HepG2 (cell line): Measurements from ENCODE around the gene CTNNA2. TPM values are rescaled to one million over a fixed set of nuclear protein-coding genes. Genes with fewer than 3 reads are reported as not detected.

ENCODE experiments used
- ATAC-seq: fragments of 200-7000 bp; cut with Tn5 transposase; 3 replicates; pipeline ENCODE4 v1.9.1; 2020; ENCODE audit warnings: mild to moderate bottlenecking, moderate library complexity
- BruUV-seq: library from RNA; stranded (reverse); fragments of 400-500 nt; replicated peaks from 2 replicates; lab custom pipeline; 2021; lab: Mats Ljungman, UMichigan
- CTCF ChIA-PET: fragments of 300-600 bp; formaldehyde crosslinking; extraction: SDS; loops from one replicate; lab custom pipeline; 2021; ENCODE audit warnings: low total read pairs, inconsistent platforms, low intra/inter-chr PET ratio; lab: Yijun Ruan, JAX
- POLR2A ChIA-PET: fragments of 350-600 bp; sonication (Branson Sonifier 250); formaldehyde crosslinking; loops from one replicate; lab custom pipeline; 2020; ENCODE audit warnings: antibody characterized with exemption, inconsistent platforms; lab: Yijun Ruan, JAX
- DNase-seq: peaks from one replicate; pipeline ENCODE4 v3.0.0-alpha.2; 2015; ENCODE audit warnings: low spot score
- FAIRE-seq: peaks from 3 replicates; lab custom pipeline; 2011; peaks lifted over from hg19 to GRCh38; lab: Jason Lieb, UNC
- H2AFZ ChIP-seq: one replicate; pipeline ENCODE4 v1.6.1; 2011; ENCODE audit warnings: low read length, inconsistent platforms
- H3K27ac ChIP-seq: fragments of 300-600 bp; 3 replicates; pipeline ENCODE4 v1.8.0; 2011; ENCODE audit warnings: mixed run types, mild to moderate bottlenecking, mixed read lengths, low read length, inconsistent platforms; ENCODE audit not compliant: insufficient read depth; ENCODE audit errors: extremely low read length
- H3K27me3 ChIP-seq, 2 experiments: fragments of 200-600 bp in 1 of 2; 2 replicates in 1 of 2; 3 replicates in 1 of 2; pipeline versions ENCODE4 v1.6.0 to v1.8.0; 2011; ENCODE audit warnings: low read length in 2 of 2, mild to moderate bottlenecking in 2 of 2, moderate library complexity in 2 of 2, inconsistent platforms in 1 of 2; ENCODE audit not compliant: insufficient read depth in 2 of 2, control insufficient read depth in 1 of 2
- H3K36me3 ChIP-seq, 2 experiments: fragments of 200-600 bp in 1 of 2; replicated peaks in 1 of 2; 2 replicates in 1 of 2; 3 replicates in 1 of 2; pipeline versions ENCODE4 v1.5.1 to v1.8.0; 2011; ENCODE audit warnings: low read length in 2 of 2, inconsistent platforms in 1 of 2; ENCODE audit not compliant: insufficient read depth in 2 of 2, control insufficient read depth in 1 of 2
- H3K4me1 ChIP-seq: 2 replicates; pipeline ENCODE4 v1.5.1; 2012; ENCODE audit warnings: low read length, inconsistent platforms; ENCODE audit not compliant: insufficient read depth
- H3K4me2 ChIP-seq: 2 replicates; pipeline ENCODE4 v1.6.0; 2011; ENCODE audit warnings: low read depth, low read length, inconsistent platforms
- H3K4me3 ChIP-seq, 3 experiments: fragments of 200-600 bp in 1 of 3; sonication (generic), shearing (Covaris generic) in 1 of 3; replicated peaks in 1 of 3; 2 replicates each; pipeline ENCODE4 v1.5.1; 2011 to 2016; ENCODE audit warnings: low read length in 3 of 3, inconsistent platforms in 2 of 3, low read depth in 2 of 3, mild to moderate bottlenecking in 2 of 3, control low read depth in 1 of 3, mixed read lengths in 1 of 3; ENCODE audit not compliant: insufficient read depth in 1 of 3
- H3K79me2 ChIP-seq: one replicate; pipeline ENCODE4 v1.6.1; 2011; ENCODE audit warnings: low read length, inconsistent platforms; ENCODE audit not compliant: insufficient read depth
- H3K9ac ChIP-seq: 2 replicates; pipeline ENCODE4 v1.6.0; 2011; ENCODE audit warnings: mild to moderate bottlenecking, low read depth, low read length, inconsistent platforms; ENCODE audit not compliant: insufficient read depth
- H3K9me3 ChIP-seq: 2 replicates; pipeline ENCODE4 v1.5.1; 2012; ENCODE audit warnings: mild to moderate bottlenecking, low read length
- H4K20me1 ChIP-seq: 2 replicates; pipeline ENCODE4 v1.6.0; 2011; ENCODE audit warnings: inconsistent platforms, mild to moderate bottlenecking, low read length, moderate library complexity; ENCODE audit not compliant: insufficient read depth
- CBFB ChIP-seq: sonication (generic); formaldehyde crosslinking; IDR thresholded peaks from 2 replicates; pipeline ENCODE4 v1.4.0; 2020; ENCODE audit warnings: missing genetic modification reagents
- CHD2 ChIP-seq: IDR thresholded peaks from 2 replicates; pipeline ENCODE4 v1.6.1; 2011; ENCODE audit warnings: low read depth, low read length, improper control_type of control experiment
- FOXA3 ChIP-seq: IDR thresholded peaks from 2 replicates; pipeline ENCODE4 v1.6.1; 2016; ENCODE audit warnings: missing genetic modification reagents, missing compliant biosample characterization
- HMG20B ChIP-seq: conservative IDR thresholded peaks from 2 replicates; pipeline ENCODE4 v1.6.1; 2016; ENCODE audit warnings: missing genetic modification reagents, missing compliant biosample characterization
- MED8 ChIP-seq: sonication (generic); formaldehyde crosslinking; IDR thresholded peaks from 2 replicates; pipeline ENCODE4 v1.8.1; 2023; ENCODE audit warnings: mild to moderate bottlenecking, missing genetic modification reagents; ENCODE audit not compliant: insufficient replicate concordance
- MTF2 ChIP-seq: sonication (generic); formaldehyde crosslinking; IDR thresholded peaks from 2 replicates; pipeline ENCODE4 v1.5.0; 2020; ENCODE audit warnings: missing genetic modification reagents, borderline replicate concordance
- NCOA1 ChIP-seq: sonication (generic); formaldehyde crosslinking; IDR thresholded peaks from 2 replicates; pipeline ENCODE4 v1.9.0; 2021; ENCODE audit warnings: missing genetic modification reagents
- NFYB ChIP-seq: sonication (generic); formaldehyde crosslinking; IDR thresholded peaks from 2 replicates; pipeline ENCODE4 v1.4.0; 2020; ENCODE audit warnings: missing genetic modification reagents
- POGZ ChIP-seq: sonication (generic); formaldehyde crosslinking; IDR thresholded peaks from 2 replicates; pipeline ENCODE4 v1.4.0; 2020; ENCODE audit warnings: mild to moderate bottlenecking, missing genetic modification reagents
- TCF12 ChIP-seq, 2 experiments: fragments of 450-650 bp in 1 of 2; sonication (generic) in 1 of 2; formaldehyde crosslinking in 1 of 2; IDR thresholded peaks; 2 replicates each; pipeline versions ENCODE4 v1.6.1 to v1.8.0; 2017 to 2022; ENCODE audit warnings: antibody characterized with exemption in 1 of 2, mild to moderate bottlenecking in 1 of 2, missing genetic modification reagents in 1 of 2, moderate library complexity in 1 of 2
- TGIF2 ChIP-seq: IDR thresholded peaks from 2 replicates; pipeline ENCODE4 v1.6.1; 2016; ENCODE audit warnings: control low read depth, missing compliant biosample characterization
- ZBTB7A ChIP-seq: sonication (generic); formaldehyde crosslinking; IDR thresholded peaks from 2 replicates; pipeline ENCODE4 v1.8.0; 2022; ENCODE audit warnings: mild to moderate bottlenecking, missing genetic modification reagents
- ZNF136 ChIP-seq: sonication (generic); formaldehyde crosslinking; IDR thresholded peaks from 2 replicates; pipeline ENCODE4 v1.8.1; 2022; ENCODE audit warnings: low read depth, mild to moderate bottlenecking, moderate library complexity, missing genetic modification reagents
- ZNF292 ChIP-seq: sonication (generic); formaldehyde crosslinking; IDR thresholded peaks from 2 replicates; pipeline ENCODE4 v1.8.1; 2022; ENCODE audit warnings: mild to moderate bottlenecking, low read depth, missing genetic modification reagents, borderline replicate concordance
- ZNF343 ChIP-seq: sonication (generic); formaldehyde crosslinking; IDR thresholded peaks from 2 replicates; pipeline ENCODE4 v1.4.0; 2020; ENCODE audit warnings: mild to moderate bottlenecking, missing genetic modification reagents
- ZNF549 ChIP-seq: sonication (generic); formaldehyde crosslinking; IDR thresholded peaks from 2 replicates; pipeline ENCODE4 v1.5.0; 2020; ENCODE audit warnings: missing genetic modification reagents
- ZNF670 ChIP-seq: sonication (generic); formaldehyde crosslinking; IDR thresholded peaks from 2 replicates; pipeline ENCODE4 v1.8.0; 2022; ENCODE audit warnings: mild to moderate bottlenecking, missing genetic modification reagents, borderline replicate concordance
- ZNF770 ChIP-seq: sonication (generic); formaldehyde crosslinking; IDR thresholded peaks from 2 replicates; pipeline ENCODE4 v1.5.0; 2020; ENCODE audit warnings: mild to moderate bottlenecking, missing genetic modification reagents
- ZSCAN29 ChIP-seq: sonication (generic); formaldehyde crosslinking; conservative IDR thresholded peaks from 2 replicates; pipeline ENCODE4 v1.4.0; 2020; ENCODE audit warnings: mild to moderate bottlenecking, missing genetic modification reagents
- WGBS: methylation state at CpG from one replicate; pipeline ENCODE4 v1.1.6; 2017; ENCODE audit warnings: low lambda C conversion rate; 5-methylcytosine and 5-hydroxymethylcytosine counted together
- in situ Hi-C: cut with HindIII; loops from 2 replicates; pipeline ENCODE4 v1.10.0; 2017; ENCODE audit warnings: low pct_unique_long_range_greater_than_20kb; ENCODE audit not compliant: extremely low pct_ligation_motif_present
- intact Hi-C: fragments of 100-400 bp; cut with micrococcal nuclease; formaldehyde crosslinking; loops from one replicate; pipeline ENCODE4 v1.10.0; 2022; ENCODE audit not compliant: unreplicated experiment
- polyA plus RNA-seq, 8 experiments: library from polyadenylated mRNA; depleted of rRNA in 3 of 8; stranded (reverse) in 7 of 8; unstranded in 1 of 8; fragments of >200 nt; fragmentation: Illumina TruSeq in 4 of 8; extraction: Trizol in 4 of 8; gene quantifications; 2 replicates each; pipeline versions ENCODE4 v1.2.1 to v1.2.3, GENCODE V29; 2011 to 2016; ENCODE audit warnings: low read depth in 4 of 8, missing spikeins in 1 of 8, mixed read lengths in 1 of 8; ENCODE audit not compliant: insufficient read depth in 1 of 8
- total RNA-seq, 5 experiments: library from RNA; depleted of rRNA; stranded (reverse); fragments of >200 nt; fragmentation: Illumina TruSeq; extraction: Trizol; gene quantifications; 2 replicates each; pipeline ENCODE4 v1.2.3, GENCODE V29; 2016; ENCODE audit warnings: low read depth in 1 of 5
- TF ChIP-seq, protein P1 (sequence below): IDR thresholded peaks from 2 replicates; pipeline ENCODE4 v1.6.1; 2012; ENCODE audit warnings: low read length, improper control_type of control experiment

CTNNA2 gene
- total and polyA plus RNA-seq, 2 of the 13 experiments (the other 11 are each of a cell fraction or from before 2014, with no cell fraction given) = not detected

- TF ChIP-seq TCF12 (IDR thresholded peaks at IDR 0.05) (no peak), TCF12 (CRISPR knock-in tag; IDR thresholded peaks at IDR 0.05) (no peak)
These were observed 1006.9 kb downstream of the CTNNA2 start (continued) for GRCh38 chr2:80519699-80520291.

GRCh38 chr2:80525152-80525551, 1012.3 kb downstream of the CTNNA2 start:
- H3K36me3 ChIP-seq = no peaks in the 10 kb centered on the region
- intact Hi-C loops = no loop called here
- in situ Hi-C loops = no loop called here
- 18% methylated on average over 2 of the region's 2 CpGs for WGBS
- no peak overlapping the region for H3K4me2 ChIP-seq
- POLR2A ChIA-PET = no interaction called here
- no peak overlapping the region for H2AFZ ChIP-seq
- H3K9ac ChIP-seq = no peak overlapping the region
- no peak for TF ChIP-seq NFYB (CRISPR knock-in tag)
- no peak for TF ChIP-seq ZNF292
- no peak for TF ChIP-seq ZBTB7A
- TF ChIP-seq ZNF343 (CRISPR knock-in tag) = no peak
- no peak for TF ChIP-seq HMG20B (CRISPR knock-in tag)
- TF ChIP-seq POGZ (CRISPR knock-in tag) = no peak
- TF ChIP-seq FOXA3 = no peak
- no peak for TF ChIP-seq MTF2 (CRISPR knock-in tag)
- no peak for TF ChIP-seq TGIF2 (CRISPR knock-in tag)
- no peak for TF ChIP-seq NCOA1 (CRISPR knock-in tag)
- no peak for TF ChIP-seq ZSCAN29 (CRISPR knock-in tag)
- no peak for TF ChIP-seq MED8 (CRISPR knock-in tag)
- TF ChIP-seq ZNF770 (CRISPR knock-in tag) = no peak
- TF ChIP-seq CHD2 = no peak
- TF ChIP-seq ZNF670 (CRISPR knock-in tag) = no peak
- TF ChIP-seq CBFB = no peak
- TF ChIP-seq ZNF549 (CRISPR knock-in tag) = no peak
- TF ChIP-seq, protein P1, sequence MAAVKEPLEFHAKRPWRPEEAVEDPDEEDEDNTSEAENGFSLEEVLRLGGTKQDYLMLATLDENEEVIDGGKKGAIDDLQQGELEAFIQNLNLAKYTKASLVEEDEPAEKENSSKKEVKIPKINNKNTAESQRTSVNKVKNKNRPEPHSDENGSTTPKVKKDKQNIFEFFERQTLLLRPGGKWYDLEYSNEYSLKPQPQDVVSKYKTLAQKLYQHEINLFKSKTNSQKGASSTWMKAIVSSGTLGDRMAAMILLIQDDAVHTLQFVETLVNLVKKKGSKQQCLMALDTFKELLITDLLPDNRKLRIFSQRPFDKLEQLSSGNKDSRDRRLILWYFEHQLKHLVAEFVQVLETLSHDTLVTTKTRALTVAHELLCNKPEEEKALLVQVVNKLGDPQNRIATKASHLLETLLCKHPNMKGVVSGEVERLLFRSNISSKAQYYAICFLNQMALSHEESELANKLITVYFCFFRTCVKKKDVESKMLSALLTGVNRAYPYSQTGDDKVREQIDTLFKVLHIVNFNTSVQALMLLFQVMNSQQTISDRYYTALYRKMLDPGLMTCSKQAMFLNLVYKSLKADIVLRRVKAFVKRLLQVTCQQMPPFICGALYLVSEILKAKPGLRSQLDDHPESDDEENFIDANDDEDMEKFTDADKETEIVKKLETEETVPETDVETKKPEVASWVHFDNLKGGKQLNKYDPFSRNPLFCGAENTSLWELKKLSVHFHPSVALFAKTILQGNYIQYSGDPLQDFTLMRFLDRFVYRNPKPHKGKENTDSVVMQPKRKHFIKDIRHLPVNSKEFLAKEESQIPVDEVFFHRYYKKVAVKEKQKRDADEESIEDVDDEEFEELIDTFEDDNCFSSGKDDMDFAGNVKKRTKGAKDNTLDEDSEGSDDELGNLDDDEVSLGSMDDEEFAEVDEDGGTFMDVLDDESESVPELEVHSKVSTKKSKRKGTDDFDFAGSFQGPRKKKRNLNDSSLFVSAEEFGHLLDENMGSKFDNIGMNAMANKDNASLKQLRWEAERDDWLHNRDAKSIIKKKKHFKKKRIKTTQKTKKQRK = no peak
- TF ChIP-seq ZNF136 (CRISPR knock-in tag) = no peak
- TF ChIP-seq, all 625 proteins: peak for 0
- no TSS peak for BruUV-seq
- Histone ChIP-seq H3K27me3 (no peaks in the 10 kb centered on the region), H4K20me1 (no peaks in the 10 kb centered on the region), H3K4me1 (no peaks in the 10 kb centered on the region), H3K79me2 (no peaks in the 10 kb centered on the region), H3K27ac (no peak overlapping the region), H3K4me3 (no peak overlapping the region), H3K9me3 (peaks cover 27% of the 10 kb centered on the region; the same call in 1 of the 2 replicates)
- DNase-seq (no peak), FAIRE-seq (no peak), ATAC-seq (no peak)
- CTCF ChIA-PET = no interaction called here
